H1 (cell line): ENCODE measurements around the gene NRIP3. TPM values are rescaled to one million over a fixed set of nuclear protein-coding genes. Genes with fewer than 3 reads are reported as not detected.

Source experiments
- CHD1 ChIP-seq: IDR thresholded peaks from 2 replicates; pipeline ENCODE4 v1.6.1; 2012; ENCODE audit warnings: low read depth, low read length, improper control_type of control experiment
- GTF2F1 ChIP-seq: IDR thresholded peaks from 2 replicates; pipeline ENCODE4 v1.6.1; 2012; ENCODE audit warnings: low read depth, low read length, improper control_type of control experiment, borderline replicate concordance
- PHF8 ChIP-seq: fragments of 200-600 bp; sonication (generic); conservative IDR thresholded peaks from 2 replicates; pipeline ENCODE4 v1.7.1; 2012; ENCODE audit warnings: low read depth, mild to moderate bottlenecking, inconsistent platforms, low read length, moderate library complexity
- POLR2AphosphoS5 ChIP-seq: IDR thresholded peaks from 2 replicates; pipeline ENCODE4 v1.6.1; 2011; ENCODE audit warnings: low read depth, low read length
- RFX5 ChIP-seq: IDR thresholded peaks from 2 replicates; pipeline ENCODE4 v1.6.1; 2011; ENCODE audit warnings: low read depth, low read length, improper control_type of control experiment, borderline replicate concordance
- RXRA ChIP-seq: IDR thresholded peaks from 2 replicates; pipeline ENCODE4 v1.6.1; 2011; ENCODE audit warnings: low read depth, mild to moderate bottlenecking, low read length, moderate library complexity; ENCODE audit not compliant: insufficient read depth
- polyA plus RNA-seq, 7 experiments: library from polyadenylated mRNA; depleted of rRNA in 3 of 7; stranded (reverse) in 5 of 7; unstranded in 2 of 7; fragments of >200 nt in 5 of 7; fragments of 200-250 nt in 2 of 7; gene quantifications; 1 replicate in 5 of 7; 2 replicates in 1 of 7; 4 replicates in 1 of 7; pipeline versions ENCODE4 v1.2.1 to v1.2.3, GENCODE V29; 2011 to 2013; ENCODE audit warnings: missing spikeins in 2 of 7, mixed read lengths in 2 of 7
- total RNA-seq: library from RNA; stranded (reverse); fragmentation: NEBNext Ultra II Directional; extraction: Animal tissue kit (Norgen Biotek cat#: 25700); gene quantifications from 2 replicates; pipeline ENCODE4 v1.2.1, GENCODE V29; 2021

The NRIP3 gene
- total and polyA plus RNA-seq, 2 of the 8 experiments (the other 6 are each of a cell fraction or from before 2014, with no cell fraction given) = 3.9 to 7.1 TPM

DNA sequence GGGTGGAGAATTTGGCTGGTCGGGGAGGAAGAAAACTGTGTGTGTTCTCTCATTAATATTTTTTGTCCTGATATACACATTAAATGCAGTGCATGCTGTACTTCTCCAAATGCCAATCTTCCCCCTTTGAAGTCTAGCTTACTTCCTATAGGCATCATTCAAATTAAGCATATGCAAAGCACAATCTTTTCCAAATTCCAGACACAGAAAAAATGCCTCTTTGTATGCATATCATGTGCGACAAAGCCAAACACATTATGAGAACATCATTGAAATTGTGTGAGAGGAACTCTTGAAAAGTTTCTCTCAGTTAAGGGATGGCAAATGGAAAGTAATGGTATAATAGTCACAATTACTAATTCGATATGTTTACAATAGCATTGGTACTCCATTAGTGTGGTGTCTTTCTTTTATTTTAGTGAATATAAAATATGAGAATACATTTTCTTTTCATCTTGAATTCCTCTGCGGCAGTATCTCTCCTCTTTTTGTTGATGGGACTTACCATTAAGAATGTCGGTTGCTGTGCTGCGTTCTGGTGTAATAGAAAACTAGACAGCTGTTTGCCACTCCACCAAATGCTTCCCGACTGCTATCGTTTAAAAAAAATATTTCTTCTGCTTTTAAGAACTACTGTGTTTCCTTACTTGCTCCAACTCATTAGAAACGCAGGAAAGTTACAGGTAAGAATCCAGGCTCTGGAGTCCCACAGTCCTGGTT lies 19.3 kb upstream of the NRIP3 start (continued):
- TF ChIP-seq GTF2F1 (no peak), PHF8 (no peak), CHD1 (no peak), POLR2AphosphoS5 (no peak), RFX5 (no peak), RXRA (no peak)
